ENCODE measurements around the gene NRCAM. TPM values are rescaled to one million over a fixed set of nuclear protein-coding genes. Genes with fewer than 3 reads are reported as not detected.

The NRCAM gene
- total RNA-seq, 1 donor, result 1.5 TPM

GRCh38 chr7:108423089-108423989 lies 32.9 kb downstream of the NRCAM start:
- no peaks in the 10 kb centered on the region for H3K4me1 ChIP-seq (ENCODE audit: insufficient read depth, low read length)
- peaks cover 23% of the 10 kb centered on the region for H3K27me3 ChIP-seq (ENCODE audit: insufficient read depth, low read length)
- no peak overlapping the region for H3K4me3 ChIP-seq (ENCODE audit: low read length)
- no peaks in the 10 kb centered on the region for H3K9me3 ChIP-seq (ENCODE audit: low read depth, low read length)

GRCh38 chr7:108421720-108422331 lies 34.4 kb downstream of the NRCAM start:
- no peaks in the 10 kb centered on the region for H3K4me1 ChIP-seq (ENCODE audit: insufficient read depth, low read length)
- peaks cover 27% of the 10 kb centered on the region for H3K27me3 ChIP-seq (ENCODE audit: insufficient read depth, low read length)

GRCh38 chr7:108419961-108420908 lies 36.0 kb downstream of the NRCAM start:
- Histone ChIP-seq H3K4me1 (ENCODE audit: insufficient read depth, low read length) (peaks cover 16% of the 10 kb centered on the region), H3K4me3 (ENCODE audit: low read length) (no peak overlapping the region), H3K27me3 (ENCODE audit: insufficient read depth, low read length) (peaks cover 27% of the 10 kb centered on the region), H3K9me3 (ENCODE audit: low read depth, low read length) (no peaks in the 10 kb centered on the region)

More at GRCh38 chr7:108421720-108422331, 34.4 kb downstream of the NRCAM start:
- H3K9me3 ChIP-seq (ENCODE audit: low read depth, low read length), result no peaks in the 10 kb centered on the region
- H3K4me3 ChIP-seq (ENCODE audit: low read length), result no peak overlapping the region

- Histone ChIP-seq H3K27me3 (ENCODE audit: insufficient read depth, low read length) (peaks cover 27% of the 10 kb centered on the region), H3K4me3 (ENCODE audit: low read length) (no peak overlapping the region), H3K9me3 (ENCODE audit: low read depth, low read length) (no peaks in the 10 kb centered on the region), H3K4me1 (ENCODE audit: insufficient read depth, low read length) (peaks cover 26% of the 10 kb centered on the region)
Measured at GRCh38 chr7:108418946-108419345, 37.3 kb downstream of the NRCAM start.

- no peaks in the 10 kb centered on the region for H3K9me3 ChIP-seq (ENCODE audit: low read depth, low read length)
- H3K27me3 ChIP-seq (ENCODE audit: insufficient read depth, low read length), result peaks cover 26% of the 10 kb centered on the region
- peaks cover 28% of the 10 kb centered on the region for H3K4me1 ChIP-seq (ENCODE audit: insufficient read depth, low read length)
- no peak overlapping the region for H3K4me3 ChIP-seq (ENCODE audit: low read length)
Measured at GRCh38 chr7:108417926-108418325, 38.3 kb downstream of the NRCAM start.

GRCh38 chr7:108417144-108417543 lies 39.1 kb downstream of the NRCAM start:
- peaks cover 23% of the 10 kb centered on the region for H3K27me3 ChIP-seq (ENCODE audit: insufficient read depth, low read length)
- peaks cover 28% of the 10 kb centered on the region for H3K4me1 ChIP-seq (ENCODE audit: insufficient read depth, low read length)
- H3K4me3 ChIP-seq (ENCODE audit: low read length), result no peak overlapping the region
- no peaks in the 10 kb centered on the region for H3K9me3 ChIP-seq (ENCODE audit: low read depth, low read length)

- Histone ChIP-seq H3K4me1 (ENCODE audit: insufficient read depth, low read length) (peaks cover 28% of the 10 kb centered on the region), H3K4me3 (ENCODE audit: low read length) (no peak overlapping the region), H3K9me3 (ENCODE audit: low read depth, low read length) (no peaks in the 10 kb centered on the region), H3K27me3 (ENCODE audit: insufficient read depth, low read length) (peaks cover 20% of the 10 kb centered on the region)
Measured at GRCh38 chr7:108415821-108416536, 40.3 kb downstream of the NRCAM start.

- H3K4me3 ChIP-seq (ENCODE audit: low read length), result no peak overlapping the region
- H3K9me3 ChIP-seq (ENCODE audit: low read depth, low read length), result no peaks in the 10 kb centered on the region
- H3K4me1 ChIP-seq (ENCODE audit: insufficient read depth, low read length), result peaks cover 28% of the 10 kb centered on the region
- H3K27me3 ChIP-seq (ENCODE audit: insufficient read depth, low read length), result peaks cover 15% of the 10 kb centered on the region
Measured at GRCh38 chr7:108415084-108415483, 41.2 kb downstream of the NRCAM start.

- Histone ChIP-seq H3K9me3 (ENCODE audit: low read depth, low read length) (no peaks in the 10 kb centered on the region), H3K4me1 (ENCODE audit: insufficient read depth, low read length) (peaks cover 28% of the 10 kb centered on the region), H3K4me3 (ENCODE audit: low read length) (no peak overlapping the region), H3K27me3 (ENCODE audit: insufficient read depth, low read length) (peaks cover 5% of the 10 kb centered on the region)
Measured at GRCh38 chr7:108413782-108414492, 42.3 kb downstream of the NRCAM start.

GRCh38 chr7:108413337-108413736 lies 42.9 kb downstream of the NRCAM start:
- H3K9me3 ChIP-seq (ENCODE audit: low read depth, low read length), result no peaks in the 10 kb centered on the region
- H3K4me3 ChIP-seq (ENCODE audit: low read length), result no peak overlapping the region
- H3K4me1 ChIP-seq (ENCODE audit: insufficient read depth, low read length), result peaks cover 28% of the 10 kb centered on the region
- H3K27me3 ChIP-seq (ENCODE audit: insufficient read depth, low read length), result peaks cover 5% of the 10 kb centered on the region

GRCh38 chr7:108409146-108409545 lies 47.1 kb downstream of the NRCAM start:
- H3K27me3 ChIP-seq (ENCODE audit: insufficient read depth, low read length), result no peaks in the 10 kb centered on the region
- H3K4me1 ChIP-seq (ENCODE audit: insufficient read depth, low read length), result peaks cover 4% of the 10 kb centered on the region
- H3K9me3 ChIP-seq (ENCODE audit: low read depth, low read length), result no peaks in the 10 kb centered on the region
- no peak overlapping the region for H3K4me3 ChIP-seq (ENCODE audit: low read length)

- no peak overlapping the region for H3K4me3 ChIP-seq (ENCODE audit: low read length)
- no peaks in the 10 kb centered on the region for H3K27me3 ChIP-seq (ENCODE audit: insufficient read depth, low read length)
- no peaks in the 10 kb centered on the region for H3K4me1 ChIP-seq (ENCODE audit: insufficient read depth, low read length)
- H3K9me3 ChIP-seq (ENCODE audit: low read depth, low read length), result no peaks in the 10 kb centered on the region
Measured at GRCh38 chr7:108408296-108408991, 47.8 kb downstream of the NRCAM start.

GRCh38 chr7:108407676-108408075 lies 48.6 kb downstream of the NRCAM start:
- no peak overlapping the region for H3K4me3 ChIP-seq (ENCODE audit: low read length)
- no peaks in the 10 kb centered on the region for H3K4me1 ChIP-seq (ENCODE audit: insufficient read depth, low read length)
- no peaks in the 10 kb centered on the region for H3K27me3 ChIP-seq (ENCODE audit: insufficient read depth, low read length)
- H3K9me3 ChIP-seq (ENCODE audit: low read depth, low read length), result no peaks in the 10 kb centered on the region

Data from mononuclear cell (primary cell).